H1 (cell line): ENCODE data around the gene ALG11.

ENCODE experiments used
- CEBPB ChIP-seq: IDR thresholded peaks from 2 replicates; pipeline ENCODE4 v1.6.1; 2012; ENCODE audit warnings: low read depth, low read length
- CREB1 ChIP-seq: IDR thresholded peaks from 2 replicates; pipeline ENCODE4 v1.6.1; 2012; ENCODE audit warnings: inconsistent platforms
- FOSL1 ChIP-seq: IDR thresholded peaks from 2 replicates; pipeline ENCODE4 v1.6.1; 2011; ENCODE audit warnings: mild to moderate bottlenecking, low read depth, low read length, moderate library complexity; ENCODE audit not compliant: insufficient read depth
- GABPA ChIP-seq: IDR thresholded peaks from 2 replicates; pipeline ENCODE4 v1.6.1; 2011; ENCODE audit warnings: mild to moderate bottlenecking, low read length, moderate library complexity, borderline replicate concordance; ENCODE audit not compliant: insufficient read depth
- GTF2F1 ChIP-seq: IDR thresholded peaks from 2 replicates; pipeline ENCODE4 v1.6.1; 2012; ENCODE audit warnings: low read depth, low read length, improper control_type of control experiment, borderline replicate concordance
- TF ChIP-seq, protein P1 (sequence below): IDR thresholded peaks from 2 replicates; pipeline ENCODE4 v1.6.1; 2012; ENCODE audit warnings: inconsistent platforms
- TF ChIP-seq, protein P2 (sequence below), 3 experiments: IDR thresholded peaks; 1 replicate in 2 of 3; 2 replicates in 1 of 3; pipeline versions ENCODE4 v1.5.1 to v1.6.1; 2011; ENCODE audit warnings: low read length in 3 of 3, mild to moderate bottlenecking in 3 of 3, inconsistent platforms in 2 of 3, low read depth in 1 of 3, moderate library complexity in 1 of 3; ENCODE audit not compliant: insufficient read depth in 1 of 3; ENCODE audit errors: control extremely low read depth in 1 of 3

DNA sequence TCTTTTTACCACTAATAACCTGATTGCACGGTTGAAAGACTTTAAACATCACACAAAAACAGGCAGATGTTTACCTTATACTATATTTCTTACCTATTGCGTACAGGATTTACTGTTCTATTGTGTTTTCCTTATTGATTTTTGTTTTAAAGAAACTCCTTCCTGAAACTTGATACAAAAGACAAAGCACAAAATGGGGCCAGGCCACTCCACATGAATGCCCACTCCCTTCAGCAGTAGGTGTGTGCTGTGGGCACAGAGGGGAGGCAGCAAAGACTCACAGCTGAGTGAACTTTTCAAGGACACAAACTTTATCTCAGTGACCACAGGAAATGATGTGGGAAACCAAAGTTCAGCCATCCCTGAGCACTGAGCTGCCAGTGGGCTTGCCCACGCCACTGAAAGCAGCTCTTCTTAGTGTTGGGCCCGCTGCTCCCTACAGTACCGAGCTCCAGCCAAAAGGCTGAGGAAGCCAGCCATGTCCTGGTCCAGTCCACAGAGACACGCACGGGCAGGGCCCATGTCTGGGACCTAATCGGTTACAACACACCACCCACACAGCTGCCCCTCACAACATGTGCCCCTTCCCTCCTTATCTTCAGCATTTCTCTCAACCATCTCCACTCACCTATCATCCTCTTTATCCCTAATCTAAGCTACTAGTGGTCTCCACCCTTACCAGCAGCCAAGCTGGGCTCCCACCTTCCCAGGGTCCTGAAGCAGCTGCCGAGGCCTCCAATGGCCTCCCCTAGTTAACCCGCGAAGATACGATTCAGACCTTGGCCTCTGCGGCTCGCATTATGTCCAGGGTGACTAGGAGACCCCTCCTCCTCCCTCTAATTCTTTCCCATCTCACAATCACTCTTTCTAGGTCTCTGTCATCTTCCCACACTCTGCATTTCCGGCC lies 40.4 kb upstream of the ALG11 start:
- TF ChIP-seq, protein P1, sequence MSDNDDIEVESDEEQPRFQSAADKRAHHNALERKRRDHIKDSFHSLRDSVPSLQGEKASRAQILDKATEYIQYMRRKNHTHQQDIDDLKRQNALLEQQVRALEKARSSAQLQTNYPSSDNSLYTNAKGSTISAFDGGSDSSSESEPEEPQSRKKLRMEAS: no peak
- TF ChIP-seq FOSL1 (no peak), CREB1 (no peak), GTF2F1 (no peak), CEBPB (no peak), GABPA (no peak)
- TF ChIP-seq, protein P2, sequence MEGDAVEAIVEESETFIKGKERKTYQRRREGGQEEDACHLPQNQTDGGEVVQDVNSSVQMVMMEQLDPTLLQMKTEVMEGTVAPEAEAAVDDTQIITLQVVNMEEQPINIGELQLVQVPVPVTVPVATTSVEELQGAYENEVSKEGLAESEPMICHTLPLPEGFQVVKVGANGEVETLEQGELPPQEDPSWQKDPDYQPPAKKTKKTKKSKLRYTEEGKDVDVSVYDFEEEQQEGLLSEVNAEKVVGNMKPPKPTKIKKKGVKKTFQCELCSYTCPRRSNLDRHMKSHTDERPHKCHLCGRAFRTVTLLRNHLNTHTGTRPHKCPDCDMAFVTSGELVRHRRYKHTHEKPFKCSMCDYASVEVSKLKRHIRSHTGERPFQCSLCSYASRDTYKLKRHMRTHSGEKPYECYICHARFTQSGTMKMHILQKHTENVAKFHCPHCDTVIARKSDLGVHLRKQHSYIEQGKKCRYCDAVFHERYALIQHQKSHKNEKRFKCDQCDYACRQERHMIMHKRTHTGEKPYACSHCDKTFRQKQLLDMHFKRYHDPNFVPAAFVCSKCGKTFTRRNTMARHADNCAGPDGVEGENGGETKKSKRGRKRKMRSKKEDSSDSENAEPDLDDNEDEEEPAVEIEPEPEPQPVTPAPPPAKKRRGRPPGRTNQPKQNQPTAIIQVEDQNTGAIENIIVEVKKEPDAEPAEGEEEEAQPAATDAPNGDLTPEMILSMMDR (IDR thresholded peaks at IDR 0.05; ENCODE audit: control extremely low read depth in 1 of 3, insufficient read depth in 1 of 3, low read depth in 1 of 3, low read length in 3 of 3): no peak
